NCI-H187 treated with DMSO at 0.1 percent for 48 hours (cell line): Measurements from ENCODE around the gene MCF2L2.

Experiments
- DNase-seq: peaks from one replicate; lab custom pipeline; 2025; lab: John Stamatoyannopoulos, UW

Gene MCF2L2

GRCh38 chr3:183291497-183292031 lies 136.9 kb downstream of the MCF2L2 start:
- no peak for DNase-seq

GRCh38 chr3:183290216-183290615 lies 138.2 kb downstream of the MCF2L2 start:
- DNase-seq, result no peak

- no peak for DNase-seq
Observed at GRCh38 chr3:183288117-183288516, 140.3 kb downstream of the MCF2L2 start.

- no peak for DNase-seq
Observed at GRCh38 chr3:183287301-183287971, 141.0 kb downstream of the MCF2L2 start.

GRCh38 chr3:183285828-183286457 lies 142.5 kb downstream of the MCF2L2 start:
- no peak for DNase-seq

- no peak for DNase-seq
Observed at GRCh38 chr3:183285318-183285717, 143.1 kb downstream of the MCF2L2 start.

- DNase-seq, result no peak
Observed at GRCh38 chr3:183284570-183284969, 143.8 kb downstream of the MCF2L2 start.

GRCh38 chr3:183283886-183284285 lies 144.5 kb downstream of the MCF2L2 start:
- no peak for DNase-seq

GRCh38 chr3:183281126-183281797 lies 147.2 kb downstream of the MCF2L2 start:
- peak; percentile 19 for DNase-seq

- no peak for DNase-seq
Observed at GRCh38 chr3:183279371-183279770, 149.0 kb downstream of the MCF2L2 start.

- peak; percentile 26 for DNase-seq
Observed at GRCh38 chr3:183278479-183279088, 149.8 kb downstream of the MCF2L2 start.

- no peak for DNase-seq
Observed at GRCh38 chr3:183277260-183277659, 151.2 kb downstream of the MCF2L2 start.

GRCh38 chr3:183275937-183276336 lies 152.5 kb downstream of the MCF2L2 start:
- no peak for DNase-seq

GRCh38 chr3:183275418-183275817 lies 153.0 kb downstream of the MCF2L2 start:
- no peak for DNase-seq

GRCh38 chr3:183274609-183275008 lies 153.8 kb downstream of the MCF2L2 start:
- no peak for DNase-seq

GRCh38 chr3:183272791-183273190 lies 155.6 kb downstream of the MCF2L2 start:
- no peak for DNase-seq

- no peak for DNase-seq
Observed at GRCh38 chr3:183272142-183272541, 156.3 kb downstream of the MCF2L2 start.

- DNase-seq, result no peak
Observed at GRCh38 chr3:183270344-183270743, 158.1 kb downstream of the MCF2L2 start.

GRCh38 chr3:183269345-183269744 lies 159.1 kb downstream of the MCF2L2 start:
- DNase-seq, result no peak

GRCh38 chr3:183268366-183268765 lies 160.1 kb downstream of the MCF2L2 start:
- no peak for DNase-seq

GRCh38 chr3:183267140-183267539 lies 161.3 kb downstream of the MCF2L2 start:
- DNase-seq, result no peak

- no peak for DNase-seq
Observed at GRCh38 chr3:183266454-183266853, 162.0 kb downstream of the MCF2L2 start.
